ENCODE measurements around the gene ASPDH.

Gene ASPDH

GRCh38 chr19:50513746-50514345 is at the start of gene ASPDH:
Gene ASPDH, minus strand, starts transcription at chr19:50513913. Its CDS starts 90 bp downstream, at chr19:50513823.
- no peak for DNase-seq

DNA sequence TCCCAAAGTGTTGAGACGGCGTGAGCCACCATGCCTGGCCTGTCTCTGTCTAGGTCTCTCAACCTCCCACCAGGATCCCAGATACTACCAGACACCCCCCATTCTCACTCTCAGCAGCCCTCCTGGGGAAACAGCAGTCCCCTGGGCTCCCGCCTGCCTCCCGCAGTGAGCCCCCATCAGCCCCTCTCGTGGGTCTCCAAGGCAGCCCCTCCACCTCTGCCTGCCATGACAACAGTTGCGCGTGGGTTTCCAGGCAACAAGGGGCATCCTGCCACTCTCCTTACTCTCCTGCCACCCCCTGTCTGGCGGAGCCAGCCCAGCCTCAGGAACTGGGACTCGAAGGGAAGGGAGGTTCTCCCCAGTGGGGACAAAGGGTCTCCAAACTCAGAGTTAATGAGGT is 49.3 kb upstream of the ASPDH start:
- no peak for DNase-seq

- no peak for DNase-seq
These were observed 48.6 kb upstream of the ASPDH start for GRCh38 chr19:50562329-50562728.

- DNase-seq, result no peak
These were observed 45.9 kb upstream of the ASPDH start for GRCh38 chr19:50559636-50560035.

GRCh38 chr19:50558449-50558848 is 44.7 kb upstream of the ASPDH start:
- no peak for DNase-seq

- DNase-seq, result no peak
These were observed 44.3 kb upstream of the ASPDH start for GRCh38 chr19:50558039-50558438.

- no peak for DNase-seq
These were observed 43.4 kb upstream of the ASPDH start for GRCh38 chr19:50557009-50557613.

DNA sequence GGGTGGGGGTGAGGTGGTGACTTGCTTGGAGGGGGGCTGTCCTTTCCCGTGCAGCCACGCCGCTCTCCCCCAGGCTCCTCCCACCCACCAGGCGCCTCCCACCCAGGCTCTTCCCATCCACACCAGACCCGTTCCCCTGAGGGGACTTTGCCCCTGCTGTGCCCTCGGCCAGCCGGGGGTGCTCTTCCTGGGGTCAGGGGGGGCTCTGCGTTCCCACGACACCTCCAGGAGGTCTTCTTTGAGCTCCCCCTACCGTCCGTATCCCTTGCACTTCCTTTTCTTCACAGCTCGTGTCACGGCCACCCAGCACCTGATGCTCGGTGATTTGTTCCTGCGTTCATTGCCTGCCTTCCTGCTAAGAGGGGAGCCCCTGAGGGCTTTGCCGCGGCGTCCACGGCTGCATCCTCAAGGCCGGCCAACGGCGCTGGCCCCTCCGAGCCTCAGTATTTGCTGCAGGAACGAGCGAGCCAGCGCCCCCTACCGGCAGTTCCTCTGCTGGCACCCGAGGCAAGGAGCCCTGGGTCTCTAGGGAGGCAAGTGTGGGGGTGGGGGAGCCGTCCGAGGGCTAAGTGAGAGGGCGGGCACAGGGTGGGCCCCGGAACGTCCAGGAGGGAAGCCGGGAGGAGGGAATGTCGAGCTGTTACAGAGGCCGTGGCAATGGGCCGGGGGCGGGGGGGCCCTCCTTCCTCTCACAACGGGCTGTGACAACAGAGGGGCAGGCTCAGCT is 42.7 kb upstream of the ASPDH start:
- peak; percentile 89 for DNase-seq

- DNase-seq, result no peak
These were observed 42.0 kb upstream of the ASPDH start for GRCh38 chr19:50555450-50556281.

DNA sequence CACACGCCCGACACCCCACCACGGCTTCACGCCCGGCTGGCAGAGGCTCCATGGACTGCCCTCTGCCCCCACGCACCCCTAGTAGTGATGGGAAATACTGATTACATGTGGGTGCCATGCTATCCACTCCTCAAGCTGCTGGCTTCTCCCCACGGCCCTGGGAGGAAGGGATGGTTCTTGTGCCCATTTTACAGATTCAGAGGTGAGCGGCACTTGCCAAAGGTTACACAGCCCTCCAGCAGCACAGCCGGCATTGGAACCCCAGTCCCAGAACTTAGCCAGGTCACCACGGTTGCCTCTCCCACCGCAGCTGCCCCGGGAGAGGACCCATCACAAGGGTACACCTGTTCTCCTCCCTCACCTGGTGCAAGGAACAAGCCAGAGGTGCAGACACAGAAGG is 41.3 kb upstream of the ASPDH start:
- DNase-seq, result no peak

DNA sequence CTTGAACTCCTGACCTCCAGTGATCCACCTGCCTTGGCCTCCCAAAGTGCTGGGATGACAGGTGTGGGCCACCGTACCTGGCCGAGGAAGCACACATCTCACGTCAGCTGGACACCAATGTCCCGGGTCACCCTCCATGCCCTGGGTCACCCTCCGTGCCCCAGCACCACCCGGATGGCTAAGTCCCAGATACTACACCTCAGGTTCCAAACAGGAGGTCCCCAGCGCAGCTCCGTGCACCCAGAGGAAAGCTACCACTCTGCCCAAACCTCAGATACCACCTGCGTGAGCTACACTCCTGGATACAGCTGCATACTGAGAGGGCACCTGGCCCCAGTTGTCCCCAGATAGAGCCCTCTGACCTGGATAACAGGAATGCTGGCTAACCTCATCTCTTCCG is 40.5 kb upstream of the ASPDH start:
- no peak for DNase-seq

GRCh38 chr19:50553134-50553703 is 39.5 kb upstream of the ASPDH start:
- DNase-seq, result no peak

- no peak for DNase-seq
These were observed 38.8 kb upstream of the ASPDH start for GRCh38 chr19:50552540-50552939.

GRCh38 chr19:50551715-50552187 is 38.0 kb upstream of the ASPDH start:
- DNase-seq, result no peak

- no peak for DNase-seq
These were observed 37.5 kb upstream of the ASPDH start for GRCh38 chr19:50551034-50551714.

DNA sequence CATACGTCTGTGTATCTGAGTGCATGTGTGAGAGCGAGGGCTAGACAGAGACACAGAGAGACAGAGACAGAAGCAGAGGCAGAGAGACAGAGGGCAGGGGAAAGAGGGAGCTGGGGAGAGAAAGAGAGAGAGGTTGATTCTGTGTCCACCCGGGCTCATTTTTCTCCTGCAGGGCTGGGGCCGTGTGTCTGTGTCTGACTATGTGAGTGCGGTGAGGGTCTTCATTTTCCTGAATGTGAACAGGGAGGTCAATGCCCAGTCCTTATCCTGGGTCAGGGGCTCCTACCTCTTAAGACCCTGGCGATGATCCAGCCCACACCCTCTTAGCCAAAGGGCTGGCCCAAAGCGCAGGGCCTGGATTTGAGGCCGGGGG is 36.9 kb upstream of the ASPDH start:
- no peak for DNase-seq

GRCh38 chr19:50549927-50550593 is 36.3 kb upstream of the ASPDH start:
- DNase-seq, result no peak

DNA sequence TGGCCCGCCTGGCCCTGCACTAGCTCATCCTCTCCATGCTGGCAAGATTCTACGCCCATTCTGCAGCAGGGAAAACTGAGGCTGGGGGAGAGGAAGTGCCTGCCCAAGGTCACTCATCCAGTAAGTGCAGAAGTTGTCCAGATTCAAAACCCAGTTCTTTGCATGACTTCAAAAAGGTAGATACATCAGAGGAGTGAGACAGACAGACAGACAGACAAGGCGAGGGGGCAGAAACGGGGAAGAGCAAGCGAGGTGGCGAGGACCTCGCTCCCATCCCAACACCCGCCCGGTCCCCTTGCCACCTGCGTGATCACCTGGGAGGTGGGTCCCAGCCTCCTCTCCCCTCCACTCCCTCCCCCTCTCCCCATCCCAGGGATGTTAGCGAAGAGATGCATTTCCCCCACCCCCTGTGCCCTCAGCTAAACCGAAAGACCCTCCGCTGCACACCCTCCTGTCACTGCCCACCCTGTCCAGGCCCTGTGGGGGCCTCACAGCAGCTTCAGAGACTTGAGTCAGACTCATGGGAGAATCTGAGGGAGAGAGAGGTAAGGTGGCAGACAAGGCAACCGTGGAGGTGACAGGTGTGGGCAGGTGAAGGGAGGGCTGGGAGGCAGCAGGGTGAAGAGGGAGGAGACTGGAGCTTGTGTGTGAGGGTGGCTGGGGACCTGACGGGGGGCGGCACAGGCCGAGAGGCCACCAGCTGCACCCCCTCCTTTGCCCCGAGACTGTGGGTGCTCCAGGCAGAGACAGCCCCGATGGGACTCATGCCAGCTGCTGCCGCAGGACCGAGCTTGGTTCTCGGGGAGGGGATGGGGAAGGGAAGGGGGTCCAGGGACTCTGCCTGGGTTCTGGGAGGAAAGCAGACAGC is 35.6 kb upstream of the ASPDH start:
- DNase-seq, result no peak

DNA sequence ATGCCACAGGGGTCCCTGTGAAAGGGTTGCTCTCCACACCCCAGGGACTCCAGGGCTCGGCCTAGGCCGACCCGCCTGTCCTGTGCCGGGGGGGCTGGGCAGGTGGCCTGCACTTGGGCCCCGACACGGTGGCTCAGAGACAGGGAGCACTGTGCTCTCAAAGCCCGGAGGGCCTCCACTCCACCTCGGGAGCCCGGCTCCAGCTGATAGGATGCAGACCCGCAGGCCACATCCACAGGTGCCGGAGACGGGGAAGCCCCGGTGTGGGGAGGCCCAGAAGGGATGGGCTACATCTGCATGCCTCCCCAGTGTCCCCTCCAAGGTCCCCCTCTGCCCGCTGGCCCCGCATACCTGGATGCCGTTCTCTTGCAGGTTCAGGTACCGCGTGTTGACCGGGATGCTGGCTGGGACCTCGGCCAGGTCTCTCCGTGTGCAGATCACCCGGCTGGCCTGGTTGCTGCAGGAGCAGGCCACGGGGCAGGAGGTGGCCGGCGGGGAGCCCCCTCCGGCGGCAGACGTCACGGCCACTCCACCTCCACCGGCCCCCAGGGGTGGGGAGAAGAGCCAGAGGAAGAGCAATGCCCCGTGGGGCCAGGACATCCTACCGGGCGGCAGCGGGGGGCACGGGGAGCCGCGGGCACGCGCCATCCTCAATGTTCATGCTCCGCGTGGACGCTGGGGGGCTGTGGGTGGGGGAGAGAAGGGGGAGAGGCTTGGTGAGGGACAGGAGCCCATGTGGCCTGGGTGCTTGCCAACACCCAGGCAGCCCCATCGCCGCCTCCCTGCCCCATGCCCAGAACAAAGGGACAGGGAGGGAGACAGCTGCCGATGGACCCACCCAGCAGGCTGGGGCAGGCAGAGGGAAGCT is 34.7 kb upstream of the ASPDH start:
- DNase-seq, result no peak
